RKO (cell line): ENCODE data around the gene NCAM1.

Experiments used
- DNase-seq: peaks from one replicate; pipeline ENCODE4 v3.0.0-alpha.2; 2016; ENCODE audit warnings: low spot score

Gene NCAM1

GRCh38 chr11:113133071-113133470 lies 171.9 kb downstream of the NCAM1 start:
- no peak for DNase-seq

GRCh38 chr11:113134626-113135025 lies 173.4 kb downstream of the NCAM1 start:
- no peak for DNase-seq

- no peak for DNase-seq
Observed at GRCh38 chr11:113137713-113138529, 176.7 kb downstream of the NCAM1 start.

GRCh38 chr11:113138731-113139130 lies 177.5 kb downstream of the NCAM1 start:
- no peak for DNase-seq

GRCh38 chr11:113141010-113141409 lies 179.8 kb downstream of the NCAM1 start:
- DNase-seq, result no peak

GRCh38 chr11:113142508-113142907 lies 181.3 kb downstream of the NCAM1 start:
- DNase-seq, result no peak

- DNase-seq, result no peak
Observed at GRCh38 chr11:113147249-113147648, 186.0 kb downstream of the NCAM1 start.

GRCh38 chr11:113148076-113148475 lies 186.9 kb downstream of the NCAM1 start:
- DNase-seq, result no peak

- DNase-seq, result no peak
Observed at GRCh38 chr11:113148652-113149051, 187.4 kb downstream of the NCAM1 start.

- no peak for DNase-seq
Observed at GRCh38 chr11:113151521-113151920, 190.3 kb downstream of the NCAM1 start.

GRCh38 chr11:113152500-113152899 lies 191.3 kb downstream of the NCAM1 start:
- no peak for DNase-seq

GRCh38 chr11:113153847-113154246 lies 192.6 kb downstream of the NCAM1 start:
- no peak for DNase-seq

GRCh38 chr11:113159988-113160807 lies 199.0 kb downstream of the NCAM1 start:
- DNase-seq, result no peak

- no peak for DNase-seq
Observed at GRCh38 chr11:113160808-113161124, 199.5 kb downstream of the NCAM1 start.

GRCh38 chr11:113161711-113162591 lies 200.7 kb downstream of the NCAM1 start:
- DNase-seq, result no peak

- no peak for DNase-seq
Observed at GRCh38 chr11:113162592-113162962, 201.4 kb downstream of the NCAM1 start.

- DNase-seq, result no peak
Observed at GRCh38 chr11:113163291-113164030, 202.2 kb downstream of the NCAM1 start.

GRCh38 chr11:113166280-113166679 lies 205.1 kb downstream of the NCAM1 start:
- DNase-seq, result no peak

GRCh38 chr11:113167599-113167998 lies 206.4 kb downstream of the NCAM1 start:
- DNase-seq, result no peak

GRCh38 chr11:113168354-113169342 lies 207.4 kb downstream of the NCAM1 start:
- DNase-seq, result no peak
